Fibroblast of lung (primary cell): ENCODE data around the gene CCDC157. TPM values are rescaled to one million over a fixed set of nuclear protein-coding genes. Genes with fewer than 3 reads are reported as not detected.

Experiments
- DNase-seq, 2 donors: peaks; one replicate each; pipeline versions ENCODE4 v3.0.0 to v3.0.0-alpha.2; 2010; ENCODE audit warnings: low read depth in 2 of 2
- H2AFZ ChIP-seq: 2 replicates; pipeline ENCODE4 v1.5.1; 2012; ENCODE audit warnings: low read length, control low read depth, inconsistent platforms
- H3K27ac ChIP-seq: 2 replicates; pipeline ENCODE4 v1.5.1; 2011; ENCODE audit warnings: low read length, control low read depth; ENCODE audit not compliant: insufficient read depth
- H3K27me3 ChIP-seq: 2 replicates; pipeline ENCODE4 v1.5.1; 2011; ENCODE audit warnings: mild to moderate bottlenecking, low read length; ENCODE audit not compliant: control insufficient read depth, insufficient read depth
- H3K36me3 ChIP-seq: 2 replicates; pipeline ENCODE4 v1.5.1; 2011; ENCODE audit warnings: low read length; ENCODE audit not compliant: control insufficient read depth, insufficient read depth
- H3K4me1 ChIP-seq: 2 replicates; pipeline ENCODE4 v1.5.1; 2011; ENCODE audit warnings: low read length; ENCODE audit not compliant: control insufficient read depth, insufficient read depth; ENCODE audit errors: extremely low read depth
- H3K4me2 ChIP-seq: 2 replicates; pipeline ENCODE4 v1.5.1; 2011; ENCODE audit warnings: low read length, control low read depth; ENCODE audit not compliant: insufficient read depth; ENCODE audit errors: extremely low read depth
- H3K4me3 ChIP-seq, 4 experiments: fragments of 200-600 bp in 1 of 4; sonication (generic) in 1 of 4; replicated peaks in 1 of 4; 2 replicates each; pipeline ENCODE4 v1.5.1; 2011 to 2016; ENCODE audit warnings: low read length in 4 of 4, low read depth in 3 of 4, mild to moderate bottlenecking in 3 of 4, control low read depth in 2 of 4, inconsistent platforms in 1 of 4, mixed read lengths in 1 of 4; ENCODE audit not compliant: insufficient read depth in 1 of 4; ENCODE audit errors: control extremely low read depth in 1 of 4
- H3K79me2 ChIP-seq: 2 replicates; pipeline ENCODE4 v1.5.1; 2012; ENCODE audit warnings: mild to moderate bottlenecking, low read length, inconsistent platforms; ENCODE audit not compliant: control insufficient read depth, insufficient read depth
- H3K9ac ChIP-seq: 2 replicates; pipeline ENCODE4 v1.5.1; 2011; ENCODE audit warnings: mild to moderate bottlenecking, low read length, control low read depth; ENCODE audit not compliant: insufficient read depth
- H3K9me3 ChIP-seq: 2 replicates; pipeline ENCODE4 v1.5.1; 2012; ENCODE audit warnings: low read depth, low read length; ENCODE audit not compliant: control insufficient read depth, insufficient read depth
- H4K20me1 ChIP-seq: 2 replicates; pipeline ENCODE4 v1.5.1; 2011; ENCODE audit warnings: low read length; ENCODE audit not compliant: control insufficient read depth, insufficient read depth; ENCODE audit errors: extremely low read depth
- CTCF ChIP-seq, 2 donors: IDR thresholded peaks in 1 of 2; conservative IDR thresholded peaks in 1 of 2; 1 replicate in 1 of 2; 2 replicates in 1 of 2; pipeline ENCODE4 v1.5.1; 2011 to 2012; ENCODE audit warnings: low read length in 2 of 2, control low read depth in 1 of 2, inconsistent platforms in 1 of 2, low read depth in 1 of 2, mild to moderate bottlenecking in 1 of 2
- EZH2 ChIP-seq: IDR thresholded peaks from 2 replicates; pipeline ENCODE4 v1.5.1; 2012; ENCODE audit warnings: low read length, control low read depth, mild to moderate bottlenecking; ENCODE audit errors: missing control alignments
- polyA plus RNA-seq, 2 donors: library from polyadenylated mRNA; depleted of rRNA in 1 of 2; stranded (reverse) in 1 of 2; unstranded in 1 of 2; fragments of >200 nt; gene quantifications; 2 replicates each; pipeline ENCODE4 v1.2.1, GENCODE V29; 2011 to 2012; ENCODE audit warnings: missing spikeins in 1 of 2
- total RNA-seq: library from RNA; depleted of rRNA; stranded (reverse); fragments of >200 nt; gene quantifications from 2 replicates; pipeline ENCODE4 v1.2.1, GENCODE V29; 2014

Gene CCDC157
- total and polyA plus RNA-seq, 2 donors (not counting 1 experiment from before 2014, with no cell fraction given): 0.77 to 1.5 TPM

- no peak overlapping the region for H3K27ac ChIP-seq
- no peak for DNase-seq
- no peak overlapping the region for H2AFZ ChIP-seq
- H3K79me2 ChIP-seq: no peaks in the 10 kb centered on the region
- H3K9ac ChIP-seq: no peak overlapping the region
- H3K4me3 ChIP-seq: no peak overlapping the region
- no peak overlapping the region for H3K4me2 ChIP-seq
- no peaks in the 10 kb centered on the region for H3K4me1 ChIP-seq
- no peak for TF ChIP-seq CTCF (conservative IDR thresholded peaks at IDR 0.05 in 1 of 2, IDR thresholded peaks at IDR 0.05 in 1 of 2; ENCODE audit: low read depth in 1 of 2, low read length in 2 of 2)
- no peak for TF ChIP-seq EZH2
- H3K36me3 ChIP-seq: peaks cover 54% of the 10 kb centered on the region
- H4K20me1 ChIP-seq: no peaks in the 10 kb centered on the region
- no peaks in the 10 kb centered on the region for H3K9me3 ChIP-seq
- H3K27me3 ChIP-seq: no peaks in the 10 kb centered on the region
Measured at GRCh38 chr22:30338802-30339201, 18.0 kb upstream of the CCDC157 start.

- H3K4me1 ChIP-seq: no peaks in the 10 kb centered on the region
- no peaks in the 10 kb centered on the region for H4K20me1 ChIP-seq
- no peaks in the 10 kb centered on the region for H3K79me2 ChIP-seq
- no peak overlapping the region for H3K27ac ChIP-seq
- H2AFZ ChIP-seq: no peak overlapping the region
- no peak for DNase-seq
- H3K27me3 ChIP-seq: no peaks in the 10 kb centered on the region
- H3K4me2 ChIP-seq: no peak overlapping the region
- no peak overlapping the region for H3K9ac ChIP-seq
- H3K36me3 ChIP-seq: peaks cover 51% of the 10 kb centered on the region
- H3K4me3 ChIP-seq: no peak overlapping the region
- no peaks in the 10 kb centered on the region for H3K9me3 ChIP-seq
- TF ChIP-seq CTCF (conservative IDR thresholded peaks at IDR 0.05 in 1 of 2, IDR thresholded peaks at IDR 0.05 in 1 of 2; ENCODE audit: low read depth in 1 of 2, low read length in 2 of 2) (no peak), EZH2 (no peak)
Measured at GRCh38 chr22:30340911-30341685, 15.7 kb upstream of the CCDC157 start.

GRCh38 chr22:30344447-30345200 is 12.2 kb upstream of the CCDC157 start:
- Histone ChIP-seq H3K27me3 (no peaks in the 10 kb centered on the region), H4K20me1 (no peaks in the 10 kb centered on the region)
- DNase-seq: no peak

More at GRCh38 chr22:30344447-30345200, 12.2 kb upstream of the CCDC157 start:
- no peak overlapping the region for H2AFZ ChIP-seq
- no peak overlapping the region for H3K4me2 ChIP-seq
- no peak overlapping the region for H3K9ac ChIP-seq
- no peaks in the 10 kb centered on the region for H3K9me3 ChIP-seq
- H3K4me1 ChIP-seq: no peaks in the 10 kb centered on the region
- no peak overlapping the region for H3K4me3 ChIP-seq
- peaks cover 31% of the 10 kb centered on the region for H3K36me3 ChIP-seq
- H3K27ac ChIP-seq: no peak overlapping the region
- TF ChIP-seq CTCF (conservative IDR thresholded peaks at IDR 0.05 in 1 of 2, IDR thresholded peaks at IDR 0.05 in 1 of 2; ENCODE audit: low read depth in 1 of 2, low read length in 2 of 2) (no peak), EZH2 (no peak)
- H3K79me2 ChIP-seq: peaks cover 15% of the 10 kb centered on the region
